ENCODE measurements around the gene QSOX2.

QSOX2 gene

DNA sequence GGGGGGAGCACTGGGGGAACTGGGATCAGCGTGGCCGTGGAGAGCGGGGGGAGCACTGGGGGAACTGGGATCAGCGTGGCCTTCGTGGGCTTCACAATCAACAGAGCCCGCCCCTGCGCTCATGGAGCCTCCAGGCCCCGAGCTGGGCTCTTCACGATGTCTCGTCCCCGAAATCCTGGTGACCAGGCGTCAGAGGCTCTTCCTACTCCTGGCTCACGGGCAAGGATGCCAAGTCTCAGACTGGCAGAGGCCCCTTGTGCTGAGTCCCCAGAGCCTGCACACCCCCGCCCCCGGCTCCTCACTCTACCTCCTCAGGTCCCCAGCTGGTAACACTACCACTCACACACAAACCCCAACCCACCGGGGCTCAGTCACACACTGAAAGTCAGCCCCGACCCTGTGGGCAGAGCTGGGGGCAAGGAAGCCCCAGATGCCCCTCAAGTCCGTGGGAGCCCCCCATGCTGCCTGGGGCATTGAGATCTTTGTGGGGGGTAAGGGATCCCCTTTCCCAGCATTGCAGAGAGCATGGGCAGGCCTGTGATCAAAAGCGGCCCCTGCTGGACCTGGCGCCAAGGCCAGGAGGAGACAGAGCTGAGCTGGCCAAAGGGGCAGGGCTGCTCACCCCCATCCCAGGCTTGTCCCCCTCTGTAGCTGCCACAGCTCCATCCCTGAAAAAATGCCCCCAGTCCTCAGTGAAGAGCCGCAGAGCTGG, 67.4 kb downstream of the QSOX2 start:
- Histone ChIP-seq H3K27me3 (peaks cover 0 to 66% of the 10 kb centered on the region in 2 donors), H3K9me3 (no peaks in the 10 kb centered on the region), H3K4me3 (no peak overlapping the region), H3K36me3 (no peaks in the 10 kb centered on the region), H3K4me1 (no peaks in the 10 kb centered on the region), H3K27ac (no peak overlapping the region)
- TF ChIP-seq, protein P1, sequence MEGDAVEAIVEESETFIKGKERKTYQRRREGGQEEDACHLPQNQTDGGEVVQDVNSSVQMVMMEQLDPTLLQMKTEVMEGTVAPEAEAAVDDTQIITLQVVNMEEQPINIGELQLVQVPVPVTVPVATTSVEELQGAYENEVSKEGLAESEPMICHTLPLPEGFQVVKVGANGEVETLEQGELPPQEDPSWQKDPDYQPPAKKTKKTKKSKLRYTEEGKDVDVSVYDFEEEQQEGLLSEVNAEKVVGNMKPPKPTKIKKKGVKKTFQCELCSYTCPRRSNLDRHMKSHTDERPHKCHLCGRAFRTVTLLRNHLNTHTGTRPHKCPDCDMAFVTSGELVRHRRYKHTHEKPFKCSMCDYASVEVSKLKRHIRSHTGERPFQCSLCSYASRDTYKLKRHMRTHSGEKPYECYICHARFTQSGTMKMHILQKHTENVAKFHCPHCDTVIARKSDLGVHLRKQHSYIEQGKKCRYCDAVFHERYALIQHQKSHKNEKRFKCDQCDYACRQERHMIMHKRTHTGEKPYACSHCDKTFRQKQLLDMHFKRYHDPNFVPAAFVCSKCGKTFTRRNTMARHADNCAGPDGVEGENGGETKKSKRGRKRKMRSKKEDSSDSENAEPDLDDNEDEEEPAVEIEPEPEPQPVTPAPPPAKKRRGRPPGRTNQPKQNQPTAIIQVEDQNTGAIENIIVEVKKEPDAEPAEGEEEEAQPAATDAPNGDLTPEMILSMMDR (IDR thresholded peaks at IDR 0.05) = no peak
- no peak for DNase-seq
- intact Hi-C loops (cut with DNase I; ENCODE audit: low total_unique reads) = no loop called here

- TF ChIP-seq, protein P1 (IDR thresholded peaks at IDR 0.05) = no peak
- peaks cover 0 to 66% of the 10 kb centered on the region in 2 donors for H3K27me3 ChIP-seq
- H3K9me3 ChIP-seq = no peaks in the 10 kb centered on the region
These were observed 68.4 kb downstream of the QSOX2 start for GRCh38 chr9:136177224-136177623.

GRCh38 chr9:136175616-136176197, 69.9 kb downstream of the QSOX2 start:
- intact Hi-C loops (cut with DNase I; ENCODE audit: low total_unique reads) = no loop called here
- Histone ChIP-seq H3K4me1 (no peaks in the 10 kb centered on the region), H3K9me3 (no peaks in the 10 kb centered on the region), H3K27me3 (peaks cover 0 to 76% of the 10 kb centered on the region in 2 donors), H3K36me3 (no peaks in the 10 kb centered on the region), H3K4me3 (no peak overlapping the region), H3K27ac (no peak overlapping the region)
- TF ChIP-seq, protein P1 (IDR thresholded peaks at IDR 0.05) = no peak
- DNase-seq = no peak

More at GRCh38 chr9:136177224-136177623, 68.4 kb downstream of the QSOX2 start:
- H3K36me3 ChIP-seq = no peaks in the 10 kb centered on the region
- no peak for DNase-seq
- H3K4me3 ChIP-seq = no peak overlapping the region
- intact Hi-C loops (cut with DNase I; ENCODE audit: low total_unique reads) = no loop called here
- H3K27ac ChIP-seq = no peak overlapping the region
- no peaks in the 10 kb centered on the region for H3K4me1 ChIP-seq

DNA sequence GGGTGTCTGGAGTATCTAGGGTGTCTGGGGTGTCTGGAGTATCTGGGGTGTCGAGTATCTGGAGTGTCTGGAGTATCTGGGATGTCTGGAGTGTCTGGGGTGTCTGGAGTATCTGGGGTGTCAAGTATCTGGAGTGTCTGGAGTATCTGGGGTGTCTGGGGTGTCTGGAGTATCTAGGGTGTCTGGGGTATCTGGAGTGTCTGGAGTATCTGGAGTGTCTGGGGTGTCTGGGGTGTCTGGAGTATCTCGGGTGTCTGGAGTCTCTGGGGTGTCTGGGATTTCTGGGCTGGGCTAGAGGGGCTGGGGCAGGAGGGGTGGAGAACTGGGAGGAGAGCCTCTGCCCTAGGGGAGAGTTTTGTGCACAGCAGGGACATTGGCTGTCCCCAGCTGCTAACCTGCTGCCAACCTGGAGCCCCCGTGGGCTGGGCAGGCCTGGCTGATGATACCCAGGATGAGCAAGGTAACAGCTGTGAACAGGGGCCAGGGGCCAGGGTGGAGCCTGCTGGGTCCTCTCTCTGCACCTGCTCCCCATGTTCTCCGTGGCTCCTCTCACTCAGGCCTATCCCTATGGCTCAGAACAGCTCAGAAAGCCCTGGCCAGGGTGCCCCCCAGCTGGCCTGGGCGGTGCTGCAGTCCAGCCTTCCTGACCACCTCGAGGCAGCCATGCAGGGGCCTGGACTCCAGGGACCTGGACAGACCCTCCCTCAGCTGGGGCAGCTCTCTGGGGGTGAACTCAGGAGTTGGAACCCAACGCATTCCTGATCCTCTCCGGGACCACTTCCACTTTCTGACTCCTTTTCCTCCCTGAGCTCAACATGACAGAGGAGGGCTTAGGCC, 70.6 kb downstream of the QSOX2 start:
- H3K9me3 ChIP-seq = no peaks in the 10 kb centered on the region
- peaks cover 0 to 79% of the 10 kb centered on the region in 2 donors for H3K27me3 ChIP-seq
- intact Hi-C loops (cut with DNase I; ENCODE audit: low total_unique reads) = no loop called here
- TF ChIP-seq, protein P1 (IDR thresholded peaks at IDR 0.05) = no peak
- H3K4me1 ChIP-seq = no peaks in the 10 kb centered on the region
- no peak overlapping the region for H3K4me3 ChIP-seq
- H3K36me3 ChIP-seq = no peaks in the 10 kb centered on the region
- no peak overlapping the region for H3K27ac ChIP-seq
- DNase-seq = no peak

- H3K4me1 ChIP-seq = no peaks in the 10 kb centered on the region
- H3K27ac ChIP-seq = no peak overlapping the region
- H3K9me3 ChIP-seq = no peaks in the 10 kb centered on the region
- no peaks in the 10 kb centered on the region for H3K36me3 ChIP-seq
- TF ChIP-seq, protein P1 (IDR thresholded peaks at IDR 0.05) = no peak
- intact Hi-C loops (cut with DNase I; ENCODE audit: low total_unique reads) = no loop called here
- peaks cover 0 to 79% of the 10 kb centered on the region in 2 donors for H3K27me3 ChIP-seq
- no peak for DNase-seq
- no peak overlapping the region for H3K4me3 ChIP-seq
These were observed 71.8 kb downstream of the QSOX2 start for GRCh38 chr9:136173648-136174290.

Data from tibial artery (tissue), 4 donors.